DMS 273 (cell line): ENCODE results near the gene ARMCX2.
"Not testable (repeated sequence)": the region's sequence is repeated elsewhere in the genome, so short reads cannot be mapped to it uniquely, and the experiment has no call there.

Experiments used
- DNase-seq: peaks from one replicate; lab custom pipeline; 2025; ENCODE audit not compliant: unreplicated experiment; lab: John Stamatoyannopoulos, UW

The ARMCX2 gene

GRCh38 chrX:101659601-101660063 lies at the start of gene ARMCX2:
Gene ARMCX2, minus strand, starts transcription at chrX:101659850. Its CDS starts 2,262 bp downstream, at chrX:101657588.
- DNase-seq: peak; percentile 30

- no peak for DNase-seq
Observed at GRCh38 chrX:101709384-101709783, 49.7 kb upstream of the ARMCX2 start.

- peak; percentile 22 for DNase-seq
Observed at GRCh38 chrX:101708163-101708562, 48.5 kb upstream of the ARMCX2 start.

GRCh38 chrX:101693476-101693875 lies 33.8 kb upstream of the ARMCX2 start:
- no peak for DNase-seq

- no peak for DNase-seq
Observed at GRCh38 chrX:101691835-101692234, 32.2 kb upstream of the ARMCX2 start.

- DNase-seq: no peak
Observed at GRCh38 chrX:101686574-101686973, 26.9 kb upstream of the ARMCX2 start.

- DNase-seq: no peak
Observed at GRCh38 chrX:101685923-101686322, 26.3 kb upstream of the ARMCX2 start.

- DNase-seq: no peak
Observed at GRCh38 chrX:101682723-101683122, 23.1 kb upstream of the ARMCX2 start.

GRCh38 chrX:101677028-101677427 lies 17.4 kb upstream of the ARMCX2 start:
- DNase-seq: no peak

- no peak for DNase-seq
Observed at GRCh38 chrX:101676571-101676970, 16.9 kb upstream of the ARMCX2 start.

- no peak for DNase-seq
Observed at GRCh38 chrX:101668143-101668542, 8.5 kb upstream of the ARMCX2 start.

GRCh38 chrX:101658661-101659491 lies 774 bp downstream of the ARMCX2 start:
- DNase-seq: peak; percentile 81

GRCh38 chrX:101657495-101657894 lies 2.2 kb downstream of the ARMCX2 start:
- no peak for DNase-seq

GRCh38 chrX:101656817-101657216 lies 2.8 kb downstream of the ARMCX2 start:
- DNase-seq: no peak

- no peak for DNase-seq
Observed at GRCh38 chrX:101655534-101655933, 4.1 kb downstream of the ARMCX2 start.

- DNase-seq: not testable (repeated sequence)
Observed at GRCh38 chrX:101647716-101648115, 11.9 kb downstream of the ARMCX2 start.

- DNase-seq: no peak
Observed at GRCh38 chrX:101642093-101642492, 17.6 kb downstream of the ARMCX2 start.

GRCh38 chrX:101639583-101639982 lies 20.1 kb downstream of the ARMCX2 start:
- DNase-seq: no peak

GRCh38 chrX:101619364-101619763 lies 40.3 kb downstream of the ARMCX2 start:
- peak; percentile 76 for DNase-seq

- DNase-seq: peak; percentile 84
Observed at GRCh38 chrX:101617211-101618191, 42.1 kb downstream of the ARMCX2 start, which contains the start of gene ARMCX6. Gene ARMCX6, minus strand, starts transcription at chrX:101618000. Its CDS starts 1,380 bp downstream, at chrX:101616620.

GRCh38 chrX:101605728-101606127 lies 53.9 kb downstream of the ARMCX2 start:
- DNase-seq: no peak
